Measurements from ENCODE around the gene PTPN22. TPM values are rescaled to one million over a fixed set of nuclear protein-coding genes. Genes with fewer than 3 reads are reported as not detected.

The PTPN22 gene
- total RNA-seq, 1 donor from 2014 or later: 7.4 TPM

DNA sequence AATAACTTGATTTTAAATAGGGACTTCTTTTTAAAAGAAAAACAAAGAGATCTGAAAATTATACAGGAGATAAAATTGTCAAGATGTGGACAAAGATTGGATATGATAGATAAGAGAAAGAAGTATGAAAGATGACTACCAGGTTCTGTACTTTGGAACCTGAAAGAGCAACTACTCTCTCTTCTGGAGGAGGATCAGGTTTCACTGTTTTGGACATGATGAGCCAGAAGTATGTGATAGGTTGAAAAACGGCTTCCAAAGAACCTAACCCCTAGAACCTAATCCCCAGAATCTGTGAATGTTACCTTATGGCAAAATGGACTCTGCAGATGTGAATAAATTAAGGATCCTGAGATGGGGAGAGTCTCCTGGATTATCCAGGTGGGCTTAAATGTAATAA, 85.4 kb downstream of the PTPN22 start:
- no peak for DNase-seq (ENCODE audit: extremely low spot score in 2 of 2)
- H3K27me3 ChIP-seq: no peaks in the 10 kb centered on the region
- H3K27ac ChIP-seq: no peak overlapping the region
- TF ChIP-seq, protein P1, sequence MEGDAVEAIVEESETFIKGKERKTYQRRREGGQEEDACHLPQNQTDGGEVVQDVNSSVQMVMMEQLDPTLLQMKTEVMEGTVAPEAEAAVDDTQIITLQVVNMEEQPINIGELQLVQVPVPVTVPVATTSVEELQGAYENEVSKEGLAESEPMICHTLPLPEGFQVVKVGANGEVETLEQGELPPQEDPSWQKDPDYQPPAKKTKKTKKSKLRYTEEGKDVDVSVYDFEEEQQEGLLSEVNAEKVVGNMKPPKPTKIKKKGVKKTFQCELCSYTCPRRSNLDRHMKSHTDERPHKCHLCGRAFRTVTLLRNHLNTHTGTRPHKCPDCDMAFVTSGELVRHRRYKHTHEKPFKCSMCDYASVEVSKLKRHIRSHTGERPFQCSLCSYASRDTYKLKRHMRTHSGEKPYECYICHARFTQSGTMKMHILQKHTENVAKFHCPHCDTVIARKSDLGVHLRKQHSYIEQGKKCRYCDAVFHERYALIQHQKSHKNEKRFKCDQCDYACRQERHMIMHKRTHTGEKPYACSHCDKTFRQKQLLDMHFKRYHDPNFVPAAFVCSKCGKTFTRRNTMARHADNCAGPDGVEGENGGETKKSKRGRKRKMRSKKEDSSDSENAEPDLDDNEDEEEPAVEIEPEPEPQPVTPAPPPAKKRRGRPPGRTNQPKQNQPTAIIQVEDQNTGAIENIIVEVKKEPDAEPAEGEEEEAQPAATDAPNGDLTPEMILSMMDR (IDR thresholded peaks at IDR 0.05): no peak
- TF ChIP-seq POLR2A (IDR thresholded peaks at IDR 0.05) (no peak), POLR2AphosphoS5 (IDR thresholded peaks at IDR 0.05; ENCODE audit: insufficient read depth in 1 of 2, low read depth in 1 of 2) (no peak)
- no peaks in the 10 kb centered on the region for H3K9me3 ChIP-seq
- no peaks in the 10 kb centered on the region for H3K36me3 ChIP-seq
- H3K4me3 ChIP-seq: no peak overlapping the region
- peaks cover 45% of the 10 kb centered on the region for H3K4me1 ChIP-seq
- intact Hi-C loops (cut with DNase I): no loop called here

GRCh38 chr1:113784104-113784779, 87.3 kb downstream of the PTPN22 start:
- Histone ChIP-seq H3K4me1 (peaks cover 53% of the 10 kb centered on the region), H3K27me3 (no peaks in the 10 kb centered on the region), H3K4me3 (no peak overlapping the region), H3K9me3 (no peaks in the 10 kb centered on the region), H3K36me3 (no peaks in the 10 kb centered on the region), H3K27ac (no peak overlapping the region)
- no peak for TF ChIP-seq POLR2A (IDR thresholded peaks at IDR 0.05)
- TF ChIP-seq POLR2AphosphoS5 (IDR thresholded peaks at IDR 0.05; ENCODE audit: insufficient read depth in 1 of 2, low read depth in 1 of 2): no peak
- TF ChIP-seq, protein P1 (IDR thresholded peaks at IDR 0.05): no peak
- intact Hi-C loops (cut with DNase I): no loop called here
- no peak for DNase-seq (ENCODE audit: extremely low spot score in 2 of 2)

DNA sequence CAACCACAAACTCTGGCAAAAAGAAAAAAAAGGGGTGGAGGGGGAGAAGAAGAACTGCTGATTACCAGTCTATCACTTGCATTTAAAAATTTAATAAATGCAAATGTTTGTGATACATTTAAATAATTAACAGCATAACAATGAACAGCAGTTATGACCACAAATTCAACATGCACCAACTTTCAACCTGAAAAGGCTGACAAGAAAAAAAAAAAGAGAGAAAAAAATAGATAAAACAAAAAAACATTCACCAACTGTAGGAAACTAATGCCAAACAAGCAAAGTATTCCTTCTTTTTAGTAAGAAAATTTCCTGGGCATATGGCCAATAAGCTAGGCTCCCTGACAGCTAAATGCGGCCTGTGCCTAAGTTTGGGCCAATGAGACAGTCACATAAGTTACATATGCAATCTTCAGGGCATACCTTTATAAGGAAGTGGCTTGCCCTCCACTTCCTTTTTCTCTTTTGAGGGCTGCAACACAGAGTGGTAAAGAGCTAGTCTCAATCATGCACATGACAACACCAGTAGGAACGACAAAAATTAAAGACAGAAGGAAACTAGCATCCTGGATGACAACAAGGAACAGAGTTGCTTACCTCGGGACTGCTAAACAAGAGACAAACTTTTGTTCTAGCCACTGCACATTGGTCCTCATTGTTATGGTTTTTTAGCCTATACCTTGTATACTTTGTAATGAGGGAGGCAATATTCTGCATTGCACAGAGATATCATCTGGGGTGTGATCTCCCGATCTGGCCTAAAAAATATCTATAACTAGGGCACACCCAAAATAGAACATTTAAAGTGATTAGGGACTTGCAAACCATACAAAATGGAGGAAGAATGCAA, 88.0 kb downstream of the PTPN22 start:
- Histone ChIP-seq H3K36me3 (no peaks in the 10 kb centered on the region), H3K4me1 (peaks cover 53% of the 10 kb centered on the region), H3K27ac (peak overlapping the region; percentile 35), H3K9me3 (no peaks in the 10 kb centered on the region), H3K27me3 (no peaks in the 10 kb centered on the region), H3K4me3 (no peak overlapping the region)
- DNase-seq (ENCODE audit: extremely low spot score in 2 of 2): no peak
- TF ChIP-seq, protein P1 (IDR thresholded peaks at IDR 0.05): no peak
- TF ChIP-seq POLR2AphosphoS5 (IDR thresholded peaks at IDR 0.05; ENCODE audit: insufficient read depth in 1 of 2, low read depth in 1 of 2): no peak
- TF ChIP-seq POLR2A (IDR thresholded peaks at IDR 0.05): no peak
- intact Hi-C loops (cut with DNase I): no loop called here

DNA sequence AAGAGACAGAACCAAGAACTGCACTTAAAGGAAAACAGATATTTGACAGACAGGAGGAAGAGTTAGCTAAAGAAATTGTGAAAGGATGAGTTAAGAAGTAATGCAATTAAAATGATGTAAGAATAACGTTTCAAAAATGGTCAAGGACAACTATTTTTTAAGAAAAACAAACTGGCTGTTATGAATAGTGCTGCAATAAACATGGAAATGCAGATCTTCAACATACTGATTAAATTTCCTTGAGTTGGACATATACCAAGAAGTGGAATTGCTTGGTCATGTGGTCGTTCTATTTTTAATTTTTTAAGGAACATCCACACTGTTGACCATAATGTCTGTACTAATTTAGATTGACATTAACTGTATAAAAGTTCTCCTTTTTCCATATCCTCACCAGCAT, 89.1 kb downstream of the PTPN22 start:
- H3K4me1 ChIP-seq: peaks cover 53% of the 10 kb centered on the region
- TF ChIP-seq, protein P1 (IDR thresholded peaks at IDR 0.05): no peak
- TF ChIP-seq POLR2A (IDR thresholded peaks at IDR 0.05) (no peak), POLR2AphosphoS5 (IDR thresholded peaks at IDR 0.05; ENCODE audit: insufficient read depth in 1 of 2, low read depth in 1 of 2) (no peak)
- no peaks in the 10 kb centered on the region for H3K36me3 ChIP-seq
- no peak overlapping the region for H3K4me3 ChIP-seq
- intact Hi-C loops (cut with DNase I): no loop called here
- no peak for DNase-seq (ENCODE audit: extremely low spot score in 2 of 2)
- H3K27ac ChIP-seq: no peak overlapping the region
- no peaks in the 10 kb centered on the region for H3K9me3 ChIP-seq
- no peaks in the 10 kb centered on the region for H3K27me3 ChIP-seq
